Astrocyte (in vitro differentiated cells and primary cell): ENCODE data around the gene PMF1.

ENCODE experiments used
- EZH2 ChIP-seq: IDR thresholded peaks from 2 replicates; pipeline ENCODE4 v1.6.1; 2012; ENCODE audit warnings: mild to moderate bottlenecking, low read length, inconsistent platforms; ENCODE audit not compliant: insufficient read depth
- TF ChIP-seq, protein P1 (sequence below): IDR thresholded peaks from 2 replicates; pipeline ENCODE4 v1.5.1; 2011; ENCODE audit warnings: low read depth, mild to moderate bottlenecking, inconsistent platforms, low read length, moderate library complexity; ENCODE audit not compliant: insufficient read depth

DNA sequence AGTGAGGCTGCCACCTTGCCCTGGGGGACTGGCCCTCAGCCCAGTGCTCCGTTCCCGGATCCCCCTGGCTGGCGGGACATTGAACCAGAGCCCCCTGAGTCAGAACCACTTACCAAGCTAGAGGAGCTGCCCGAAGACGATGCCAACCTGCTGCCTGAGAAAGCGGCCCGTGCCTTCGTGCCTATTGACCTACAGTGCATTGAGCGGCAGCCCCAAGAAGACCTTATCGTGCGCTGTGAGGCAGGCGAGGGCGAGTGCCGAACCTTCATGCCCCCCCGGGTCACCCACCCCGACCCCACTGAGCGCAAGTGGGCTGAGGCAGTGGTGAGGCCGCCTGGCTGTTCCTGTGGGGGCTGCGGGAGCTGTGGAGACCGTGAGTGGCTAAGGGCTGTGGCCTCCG, 72.6 kb downstream of the PMF1 start:
- TF ChIP-seq, protein P1, sequence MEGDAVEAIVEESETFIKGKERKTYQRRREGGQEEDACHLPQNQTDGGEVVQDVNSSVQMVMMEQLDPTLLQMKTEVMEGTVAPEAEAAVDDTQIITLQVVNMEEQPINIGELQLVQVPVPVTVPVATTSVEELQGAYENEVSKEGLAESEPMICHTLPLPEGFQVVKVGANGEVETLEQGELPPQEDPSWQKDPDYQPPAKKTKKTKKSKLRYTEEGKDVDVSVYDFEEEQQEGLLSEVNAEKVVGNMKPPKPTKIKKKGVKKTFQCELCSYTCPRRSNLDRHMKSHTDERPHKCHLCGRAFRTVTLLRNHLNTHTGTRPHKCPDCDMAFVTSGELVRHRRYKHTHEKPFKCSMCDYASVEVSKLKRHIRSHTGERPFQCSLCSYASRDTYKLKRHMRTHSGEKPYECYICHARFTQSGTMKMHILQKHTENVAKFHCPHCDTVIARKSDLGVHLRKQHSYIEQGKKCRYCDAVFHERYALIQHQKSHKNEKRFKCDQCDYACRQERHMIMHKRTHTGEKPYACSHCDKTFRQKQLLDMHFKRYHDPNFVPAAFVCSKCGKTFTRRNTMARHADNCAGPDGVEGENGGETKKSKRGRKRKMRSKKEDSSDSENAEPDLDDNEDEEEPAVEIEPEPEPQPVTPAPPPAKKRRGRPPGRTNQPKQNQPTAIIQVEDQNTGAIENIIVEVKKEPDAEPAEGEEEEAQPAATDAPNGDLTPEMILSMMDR, result no peak
- no peak for TF ChIP-seq EZH2
